Measurements from ENCODE around the gene IFNAR1. TPM values are rescaled to one million over a fixed set of nuclear protein-coding genes. Genes with fewer than 3 reads are reported as not detected.

The IFNAR1 gene
- polyA plus RNA-seq, 1 donor from 2014 or later = 15.5 TPM

DNA sequence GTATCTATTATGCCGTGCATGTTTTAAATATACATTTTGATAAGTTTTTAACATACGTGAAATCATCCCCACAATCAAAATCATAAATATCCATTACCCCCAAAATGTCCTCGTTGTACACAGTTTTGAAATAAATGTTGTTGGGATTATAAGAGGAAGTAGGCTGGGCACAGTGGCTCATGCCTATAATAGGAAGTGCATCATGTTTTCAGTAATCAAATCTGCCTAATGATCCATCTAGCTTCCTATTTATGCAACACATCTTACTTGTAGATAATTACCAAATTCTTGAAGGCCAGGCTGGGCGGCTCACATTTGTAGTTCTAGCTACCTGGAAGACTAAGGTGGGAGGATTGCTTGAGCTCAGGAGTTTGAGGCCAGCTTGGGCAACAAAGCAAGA lies 63.4 kb downstream of the IFNAR1 start:
- H3K4me3 ChIP-seq (ENCODE audit: low read length) = no peak overlapping the region
- H3K4me2 ChIP-seq (ENCODE audit: low read length) = no peak overlapping the region
- no peaks in the 10 kb centered on the region for H3K9me2 ChIP-seq (ENCODE audit: insufficient read depth, low read length)
- no peak for TF ChIP-seq EP300 (conservative IDR thresholded peaks at IDR 0.05; ENCODE audit: poor library complexity, severe bottlenecking)
- TF ChIP-seq REST (IDR thresholded peaks at IDR 0.05; ENCODE audit: borderline replicate concordance) = no peak
- TF ChIP-seq SMC3 (conservative IDR thresholded peaks at IDR 0.05; ENCODE audit: poor library complexity) = no peak
- no peak for TF ChIP-seq RAD21 (conservative IDR thresholded peaks at IDR 0.05)
- TF ChIP-seq CTCF (IDR thresholded peaks at IDR 0.05; ENCODE audit: poor library complexity, severe bottlenecking) = no peak
- no peak for TF ChIP-seq EZH2 (IDR thresholded peaks at IDR 0.05; ENCODE audit: borderline replicate concordance, insufficient read depth, low read length, poor library complexity, severe bottlenecking)
- no peak for TF ChIP-seq POLR2AphosphoS5 (IDR thresholded peaks at IDR 0.05)
- H4K20me1 ChIP-seq (ENCODE audit: insufficient read depth) = no peaks in the 10 kb centered on the region
- H3K36me3 ChIP-seq (ENCODE audit: insufficient read depth, low read length) = no peaks in the 10 kb centered on the region
- H3K9me3 ChIP-seq (ENCODE audit: low read length) = no peaks in the 10 kb centered on the region
- no peaks in the 10 kb centered on the region for H3F3A ChIP-seq (ENCODE audit: insufficient read depth, low read length, poor library complexity, severe bottlenecking)
- no peak overlapping the region for H3K9ac ChIP-seq (ENCODE audit: low read length)
- H2AFZ ChIP-seq (ENCODE audit: low read depth, low read length) = no peak overlapping the region
- H3K79me2 ChIP-seq (replicated peaks; ENCODE audit: insufficient read depth, low read length) = no peaks in the 10 kb centered on the region
- H3K27ac ChIP-seq (ENCODE audit: low read length) = no peak overlapping the region
- H3K27me3 ChIP-seq (ENCODE audit: insufficient read depth, low read depth, low read length) = no peaks in the 10 kb centered on the region

DNA sequence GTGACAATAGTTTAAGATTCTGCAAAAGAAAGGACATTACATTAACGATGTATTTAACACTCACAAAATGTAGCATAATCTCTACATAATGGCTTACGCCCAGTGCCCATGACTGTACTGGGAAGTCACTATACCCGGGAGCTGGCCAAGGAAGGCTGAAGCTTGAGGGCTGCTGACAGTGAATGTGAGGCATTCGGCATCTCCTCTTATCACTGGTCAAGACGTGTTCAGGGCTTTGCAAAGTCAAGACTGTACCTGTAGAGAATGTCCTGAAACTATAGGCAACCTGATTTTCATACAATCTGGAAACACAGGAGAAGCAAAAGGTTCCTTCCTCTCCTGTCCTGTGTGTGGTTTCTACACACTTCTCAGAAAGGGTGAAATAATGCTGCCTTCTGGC lies 65.7 kb downstream of the IFNAR1 start:
- no peak overlapping the region for H3K27ac ChIP-seq (ENCODE audit: low read length)
- no peak overlapping the region for H2AFZ ChIP-seq (ENCODE audit: low read depth, low read length)
- no peaks in the 10 kb centered on the region for H3K9me2 ChIP-seq (ENCODE audit: insufficient read depth, low read length)
- no peak overlapping the region for H3K4me2 ChIP-seq (ENCODE audit: low read length)
- no peaks in the 10 kb centered on the region for H3K9me3 ChIP-seq (ENCODE audit: low read length)
- H3K79me2 ChIP-seq (replicated peaks; ENCODE audit: insufficient read depth, low read length) = no peaks in the 10 kb centered on the region
- no peaks in the 10 kb centered on the region for H3K36me3 ChIP-seq (ENCODE audit: insufficient read depth, low read length)
- H4K20me1 ChIP-seq (ENCODE audit: insufficient read depth) = no peaks in the 10 kb centered on the region
- TF ChIP-seq TAF1 (IDR thresholded peaks at IDR 0.05; ENCODE audit: low read depth) = no peak
- H3F3A ChIP-seq (ENCODE audit: insufficient read depth, low read length, poor library complexity, severe bottlenecking) = no peaks in the 10 kb centered on the region
- no peaks in the 10 kb centered on the region for H3K27me3 ChIP-seq (ENCODE audit: insufficient read depth, low read depth, low read length)
- H3K9ac ChIP-seq (ENCODE audit: low read length) = no peak overlapping the region
- no peak overlapping the region for H3K4me3 ChIP-seq (ENCODE audit: low read length)

DNA sequence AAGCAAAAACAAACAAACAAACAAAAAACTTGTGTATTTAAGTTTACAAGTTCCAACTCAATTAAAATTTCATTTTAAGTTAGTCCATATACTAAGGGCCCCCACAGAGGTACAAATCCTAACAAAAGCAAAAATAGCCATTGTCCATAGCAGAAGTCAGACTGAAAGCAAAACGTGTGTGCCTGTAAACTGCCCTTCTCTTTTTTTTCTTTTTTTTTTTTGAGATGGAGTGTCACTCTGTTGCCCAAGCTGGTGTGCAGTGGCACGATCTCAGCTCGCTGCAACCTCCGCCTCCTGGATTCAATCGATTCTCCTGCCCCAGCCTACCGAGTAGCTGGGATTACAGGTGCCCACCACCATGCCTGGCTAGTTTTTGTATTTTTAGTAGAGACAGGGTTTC lies 66.9 kb downstream of the IFNAR1 start:
- Histone ChIP-seq H2AFZ (ENCODE audit: low read depth, low read length) (no peak overlapping the region), H3K9ac (ENCODE audit: low read length) (no peak overlapping the region), H3K79me2 (replicated peaks; ENCODE audit: insufficient read depth, low read length) (no peaks in the 10 kb centered on the region), H3K27ac (ENCODE audit: low read length) (no peak overlapping the region), H4K20me1 (ENCODE audit: insufficient read depth) (no peaks in the 10 kb centered on the region), H3K4me3 (ENCODE audit: low read length) (no peak overlapping the region), H3K27me3 (ENCODE audit: insufficient read depth, low read depth, low read length) (no peaks in the 10 kb centered on the region), H3K4me2 (ENCODE audit: low read length) (no peak overlapping the region), H3K9me3 (ENCODE audit: low read length) (no peaks in the 10 kb centered on the region), H3F3A (ENCODE audit: insufficient read depth, low read length, poor library complexity, severe bottlenecking) (no peaks in the 10 kb centered on the region), H3K36me3 (ENCODE audit: insufficient read depth, low read length) (no peaks in the 10 kb centered on the region), H3K9me2 (ENCODE audit: insufficient read depth, low read length) (no peaks in the 10 kb centered on the region)
- TF ChIP-seq TAF1 (IDR thresholded peaks at IDR 0.05; ENCODE audit: low read depth) (no peak), MXI1 (conservative IDR thresholded peaks at IDR 0.05; ENCODE audit: poor library complexity, severe bottlenecking) (no peak), REST (IDR thresholded peaks at IDR 0.05; ENCODE audit: borderline replicate concordance) (no peak), POLR2AphosphoS5 (IDR thresholded peaks at IDR 0.05) (no peak), EZH2 (IDR thresholded peaks at IDR 0.05; ENCODE audit: borderline replicate concordance, insufficient read depth, low read length, poor library complexity, severe bottlenecking) (no peak), RAD21 (conservative IDR thresholded peaks at IDR 0.05) (no peak), EP300 (conservative IDR thresholded peaks at IDR 0.05; ENCODE audit: poor library complexity, severe bottlenecking) (no peak), CTCF (IDR thresholded peaks at IDR 0.05; ENCODE audit: poor library complexity, severe bottlenecking) (no peak), SMC3 (conservative IDR thresholded peaks at IDR 0.05; ENCODE audit: poor library complexity) (no peak)
